ENCODE results near the gene CD36. TPM values are rescaled to one million over a fixed set of nuclear protein-coding genes. Genes with fewer than 3 reads are reported as not detected.
"Not testable (repeated sequence)": the region's sequence is repeated elsewhere in the genome, so short reads cannot be mapped to it uniquely, and the experiment has no call there.

Gene CD36
- total RNA-seq, 2 donors from 2014 or later = 76.0 to 120 TPM

- Histone ChIP-seq H3K27ac (no peak overlapping the region), H3K27me3 (no peaks in the 10 kb centered on the region), H3K4me1 (no peaks in the 10 kb centered on the region), H3K36me3 (replicated peaks in 1 of 2; ENCODE audit: insufficient read depth in 1 of 2, low read depth in 2 of 2) (no peaks in the 10 kb centered on the region), H3K9me3 (no peaks in the 10 kb centered on the region), H3K4me3 (no peak overlapping the region)
- intact Hi-C loops (cut with DNase I) = no loop called here
- TF ChIP-seq POLR2A (IDR thresholded peaks at IDR 0.05) (no peak), CTCF (IDR thresholded peaks at IDR 0.05) (no peak)
- DNase-seq = no peak
- no peak for ATAC-seq
- 72 to 73% methylated on average over 2 of the region's 2 CpGs for WGBS, 2 donors
These were observed 27.1 kb downstream of the CD36 start for GRCh38 chr7:80665526-80665925.

- no peaks in the 10 kb centered on the region for H3K36me3 ChIP-seq (replicated peaks in 1 of 2; ENCODE audit: insufficient read depth in 1 of 2, low read depth in 2 of 2)
- H3K27ac ChIP-seq = no peak overlapping the region
- no peaks in the 10 kb centered on the region for H3K9me3 ChIP-seq
- ATAC-seq (no peak), DNase-seq (no peak)
- no peaks in the 10 kb centered on the region for H3K27me3 ChIP-seq
- 38 to 53% methylated on average over 2 of the region's 2 CpGs for WGBS, 2 donors
- H3K4me1 ChIP-seq = no peaks in the 10 kb centered on the region
- H3K4me3 ChIP-seq = no peak overlapping the region
- TF ChIP-seq CTCF (IDR thresholded peaks at IDR 0.05) (no peak), POLR2A (IDR thresholded peaks at IDR 0.05) (no peak)
- intact Hi-C loops (cut with DNase I) = no loop called here
These were observed 27.9 kb downstream of the CD36 start for GRCh38 chr7:80666376-80666775.

GRCh38 chr7:80669367-80669766 is 30.9 kb downstream of the CD36 start:
- H3K9me3 ChIP-seq; H3K4me3 ChIP-seq; DNase-seq; intact Hi-C loops (cut with DNase I); H3K27me3 ChIP-seq; H3K27ac ChIP-seq; H3K4me1 ChIP-seq; ATAC-seq; H3K36me3 ChIP-seq (replicated peaks in 1 of 2; ENCODE audit: insufficient read depth in 1 of 2, low read depth in 2 of 2): not testable (repeated sequence)
- 88 to 89% methylated on average over 6 of the region's 6 CpGs for WGBS, 2 donors

- WGBS, 2 donors = 85 to 95% methylated on average over 1 of the region's 1 CpG
- ATAC-seq (no peak), DNase-seq (no peak)
- no peaks in the 10 kb centered on the region for H3K36me3 ChIP-seq (replicated peaks in 1 of 2; ENCODE audit: insufficient read depth in 1 of 2, low read depth in 2 of 2)
- no peak overlapping the region for H3K27ac ChIP-seq
- H3K4me3 ChIP-seq = no peak overlapping the region
- intact Hi-C loops (cut with DNase I) = no loop called here
- no peaks in the 10 kb centered on the region for H3K27me3 ChIP-seq
- H3K9me3 ChIP-seq = no peaks in the 10 kb centered on the region
- H3K4me1 ChIP-seq = no peaks in the 10 kb centered on the region
- TF ChIP-seq POLR2A (IDR thresholded peaks at IDR 0.05) (no peak), CTCF (IDR thresholded peaks at IDR 0.05) (no peak)
These were observed 33.3 kb downstream of the CD36 start for GRCh38 chr7:80671744-80672143.

- H3K27ac ChIP-seq = no peak overlapping the region
- no peaks in the 10 kb centered on the region for H3K9me3 ChIP-seq
- no peak for ATAC-seq
- H3K27me3 ChIP-seq = no peaks in the 10 kb centered on the region
- H3K36me3 ChIP-seq (replicated peaks in 1 of 2; ENCODE audit: insufficient read depth in 1 of 2, low read depth in 2 of 2) = no peaks in the 10 kb centered on the region
- intact Hi-C loops (cut with DNase I) = no loop called here
- H3K4me3 ChIP-seq = no peak overlapping the region
- no peaks in the 10 kb centered on the region for H3K4me1 ChIP-seq
- no peak for DNase-seq
- TF ChIP-seq POLR2A (IDR thresholded peaks at IDR 0.05) (no peak), CTCF (IDR thresholded peaks at IDR 0.05) (no peak)
- 46 to 47% methylated on average over 1 of the region's 1 CpG for WGBS, 2 donors
These were observed 36.6 kb downstream of the CD36 start for GRCh38 chr7:80675090-80675489.

Measured in body of pancreas (tissue), 4 donors.